Hepatocyte (in vitro differentiated cells): ENCODE data around the gene ALCAM. TPM values are rescaled to one million over a fixed set of nuclear protein-coding genes. Genes with fewer than 3 reads are reported as not detected.

Experiments
- DNase-seq: peaks from one replicate; pipeline ENCODE4 v3.0.0-alpha.2; 2016; ENCODE audit warnings: low spot score
- H2AFZ ChIP-seq: fragments of 200-600 bp; sonication (generic); 2 replicates; pipeline ENCODE4 v1.6.0; 2016; ENCODE audit warnings: antibody characterized with exemption, mild to moderate bottlenecking
- H3K27ac ChIP-seq: fragments of 200-600 bp; sonication (generic); 2 replicates; pipeline ENCODE4 v1.5.1; 2016; ENCODE audit warnings: mild to moderate bottlenecking
- H3K27me3 ChIP-seq: fragments of 200-600 bp; sonication (generic); 2 replicates; pipeline ENCODE4 v1.6.1; 2016
- H3K36me3 ChIP-seq: fragments of 200-600 bp; sonication (generic); replicated peaks from 2 replicates; pipeline ENCODE4 v1.5.1; 2016; ENCODE audit warnings: low read depth; ENCODE audit not compliant: insufficient read depth
- H3K4me1 ChIP-seq: fragments of 200-600 bp; sonication (generic); 2 replicates; pipeline ENCODE4 v1.5.1; 2016; ENCODE audit warnings: mild to moderate bottlenecking, moderate library complexity; ENCODE audit not compliant: insufficient read depth
- H3K4me2 ChIP-seq: fragments of 200-600 bp; sonication (generic); 2 replicates; pipeline ENCODE4 v1.6.0; 2016
- H3K4me3 ChIP-seq: fragments of 200-600 bp; sonication (generic); 2 replicates; pipeline ENCODE4 v1.5.1; 2016; ENCODE audit warnings: mild to moderate bottlenecking
- H3K79me2 ChIP-seq: fragments of 200-600 bp; sonication (generic); 2 replicates; pipeline ENCODE4 v1.6.0; 2017; ENCODE audit warnings: mild to moderate bottlenecking
- H3K9me2 ChIP-seq: fragments of 200-600 bp; sonication (generic); replicated peaks from 2 replicates; pipeline ENCODE4 v1.6.0; 2017; ENCODE audit warnings: mild to moderate bottlenecking; ENCODE audit not compliant: insufficient read depth
- H3K9me3 ChIP-seq: fragments of 200-600 bp; sonication (generic); 2 replicates; pipeline ENCODE4 v1.5.1; 2016; ENCODE audit warnings: low read depth, mild to moderate bottlenecking
- H4K20me1 ChIP-seq: fragments of 200-600 bp; sonication (generic); 2 replicates; pipeline ENCODE4 v1.6.0; 2016; ENCODE audit warnings: mild to moderate bottlenecking; ENCODE audit not compliant: insufficient read depth, poor library complexity, severe bottlenecking
- CTCF ChIP-seq: fragments of 200-600 bp; sonication (generic); IDR thresholded peaks from 2 replicates; pipeline ENCODE4 v1.5.1; 2016; ENCODE audit warnings: antibody characterized with exemption, mild to moderate bottlenecking; ENCODE audit not compliant: poor library complexity
- EZH2 ChIP-seq: fragments of 200-600 bp; sonication (generic); IDR thresholded peaks from 2 replicates; pipeline ENCODE4 v1.6.1; 2016; ENCODE audit warnings: antibody characterized with exemption, mild to moderate bottlenecking, borderline replicate concordance
- EZH2phosphoT487 ChIP-seq: fragments of 200-600 bp; sonication (generic); IDR thresholded peaks from one replicate; pipeline ENCODE4 v1.6.1; 2018; ENCODE audit warnings: antibody characterized with exemption, mild to moderate bottlenecking, low read depth, moderate library complexity; ENCODE audit not compliant: unreplicated experiment, severe bottlenecking
- WGBS: methylation state at CpG from one replicate; pipeline ENCODE4 v1.1.6; 2016; ENCODE audit warnings: low lambda C conversion rate; ENCODE audit errors: missing lambda C conversion rate; 5-methylcytosine and 5-hydroxymethylcytosine counted together
- polyA plus RNA-seq: library from polyadenylated mRNA; unstranded; fragments of >200 nt; fragmentation: Nextera tagmentation; extraction: Ambion mirVana; gene quantifications from 2 replicates; pipeline ENCODE4 v1.2.1, GENCODE V29; 2016
- total RNA-seq: library from RNA; depleted of rRNA; stranded (reverse); fragments of >200 nt; gene quantifications from 2 replicates; pipeline ENCODE4 v1.2.3, GENCODE V29; 2014

ALCAM gene
- total and polyA plus RNA-seq, 2 experiments from 2014 or later, result 58.0 to 134 TPM

GRCh38 chr3:105564546-105565288, 198.0 kb downstream of the ALCAM start:
- no peaks in the 10 kb centered on the region for H3K27me3 ChIP-seq
- H3K4me1 ChIP-seq, result no peaks in the 10 kb centered on the region
- no peaks in the 10 kb centered on the region for H3K36me3 ChIP-seq
- DNase-seq, result peak; percentile 19
- 85% methylated on average over 6 of the region's 6 CpGs for WGBS
- TF ChIP-seq EZH2phosphoT487 (no peak), EZH2 (no peak), CTCF (no peak)
- no peaks in the 10 kb centered on the region for H4K20me1 ChIP-seq
- H3K9me3 ChIP-seq, result no peaks in the 10 kb centered on the region
- H3K9me2 ChIP-seq, result no peaks in the 10 kb centered on the region
- H3K4me3 ChIP-seq, result no peak overlapping the region
- H2AFZ ChIP-seq, result no peak overlapping the region
- H3K79me2 ChIP-seq, result no peaks in the 10 kb centered on the region
- no peak overlapping the region for H3K4me2 ChIP-seq
- peak overlapping the region; percentile 51 for H3K27ac ChIP-seq

DNA sequence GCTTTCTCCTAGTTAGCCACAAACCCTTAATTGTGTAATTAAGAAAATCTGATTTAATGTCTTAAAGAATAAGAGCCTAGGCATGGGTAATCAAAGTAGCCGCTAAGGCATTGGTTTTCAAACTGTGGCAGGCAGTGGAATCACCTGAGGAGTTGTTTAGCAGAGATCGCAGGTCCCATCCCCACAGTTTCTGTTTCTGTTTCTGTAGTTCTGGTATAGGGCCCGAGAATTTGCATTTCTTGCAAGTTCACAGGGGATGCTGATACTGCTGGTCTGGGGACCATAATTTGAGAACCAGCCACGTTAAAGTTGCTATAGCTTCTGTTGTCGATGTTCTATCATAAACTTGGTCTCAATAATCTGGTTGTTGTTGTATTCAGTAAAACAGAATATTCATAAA, 204.3 kb downstream of the ALCAM start:
- Histone ChIP-seq H3K4me1 (no peaks in the 10 kb centered on the region), H3K9me3 (no peaks in the 10 kb centered on the region), H4K20me1 (no peaks in the 10 kb centered on the region), H3K27me3 (no peaks in the 10 kb centered on the region), H3K79me2 (no peaks in the 10 kb centered on the region), H3K36me3 (no peaks in the 10 kb centered on the region), H3K4me2 (no peak overlapping the region), H3K4me3 (no peak overlapping the region), H3K27ac (no peak overlapping the region), H3K9me2 (no peaks in the 10 kb centered on the region), H2AFZ (no peak overlapping the region)
- over 99% methylated on average over 5 of the region's 5 CpGs for WGBS
- no peak for TF ChIP-seq EZH2phosphoT487
- no peak for TF ChIP-seq EZH2
- no peak for TF ChIP-seq CTCF
- DNase-seq, result no peak

DNA sequence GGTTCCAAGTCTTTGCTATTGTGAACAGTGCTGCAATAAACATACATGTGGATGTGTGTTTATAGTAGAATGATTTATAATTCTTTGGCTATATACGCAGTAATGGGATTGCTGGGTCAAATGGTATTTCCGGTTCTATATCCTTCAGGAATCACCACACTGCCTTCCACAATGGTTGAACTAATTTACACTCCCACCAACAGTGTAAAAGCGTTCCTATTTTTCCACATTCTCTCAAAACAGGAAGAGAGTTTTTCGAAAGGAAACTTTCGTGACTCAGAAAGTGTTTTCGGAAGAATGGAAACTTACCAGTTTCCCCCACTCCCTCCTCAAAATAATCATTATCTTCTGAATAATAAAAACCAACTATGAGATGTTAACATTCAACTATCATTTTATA, 205.8 kb downstream of the ALCAM start:
- H3K9me3 ChIP-seq, result no peaks in the 10 kb centered on the region
- no peak overlapping the region for H3K27ac ChIP-seq
- H3K9me2 ChIP-seq, result no peaks in the 10 kb centered on the region
- H3K4me2 ChIP-seq, result no peak overlapping the region
- H3K36me3 ChIP-seq, result no peaks in the 10 kb centered on the region
- H3K4me1 ChIP-seq, result no peaks in the 10 kb centered on the region
- H3K79me2 ChIP-seq, result no peaks in the 10 kb centered on the region
- H4K20me1 ChIP-seq, result no peaks in the 10 kb centered on the region
- DNase-seq, result no peak
- H3K4me3 ChIP-seq, result no peak overlapping the region
- TF ChIP-seq EZH2phosphoT487, result no peak
- no peak for TF ChIP-seq EZH2
- TF ChIP-seq CTCF, result no peak
- no peak overlapping the region for H2AFZ ChIP-seq
- H3K27me3 ChIP-seq, result no peaks in the 10 kb centered on the region
- WGBS, result 97% methylated on average over 6 of the region's 6 CpGs
